HG03460 (cell line): ENCODE measurements around the gene ZNF81.
"Not testable (repeated sequence)": the region's sequence is repeated elsewhere in the genome, so short reads cannot be mapped to it uniquely, and the experiment has no call there.

Experiments
- ATAC-seq: cut with Tn5 transposase; IDR thresholded peaks from one replicate; pipeline ENCODE4 v1.9.1; 2021; ENCODE audit not compliant: unreplicated experiment

The ZNF81 gene

DNA sequence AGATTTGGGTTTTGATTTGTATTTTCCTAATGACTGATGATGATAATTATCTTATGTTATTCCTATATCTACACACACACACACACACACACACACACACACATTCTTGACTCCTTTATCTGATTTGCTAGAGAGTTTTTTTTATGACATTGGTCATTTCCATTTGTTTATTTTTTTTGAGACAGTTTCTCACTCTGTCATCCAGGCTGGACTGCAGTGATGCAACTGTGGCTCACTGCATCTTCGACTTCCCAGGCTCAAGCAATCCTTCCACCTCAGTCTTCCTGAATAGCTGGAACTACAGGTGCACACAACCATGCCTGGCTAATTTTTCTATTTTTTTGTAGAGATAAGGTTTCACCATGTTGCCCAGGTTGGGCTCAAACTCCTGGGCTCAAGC lies 6.7 kb downstream of the ZNF81 start:
- ATAC-seq, result no peak

DNA sequence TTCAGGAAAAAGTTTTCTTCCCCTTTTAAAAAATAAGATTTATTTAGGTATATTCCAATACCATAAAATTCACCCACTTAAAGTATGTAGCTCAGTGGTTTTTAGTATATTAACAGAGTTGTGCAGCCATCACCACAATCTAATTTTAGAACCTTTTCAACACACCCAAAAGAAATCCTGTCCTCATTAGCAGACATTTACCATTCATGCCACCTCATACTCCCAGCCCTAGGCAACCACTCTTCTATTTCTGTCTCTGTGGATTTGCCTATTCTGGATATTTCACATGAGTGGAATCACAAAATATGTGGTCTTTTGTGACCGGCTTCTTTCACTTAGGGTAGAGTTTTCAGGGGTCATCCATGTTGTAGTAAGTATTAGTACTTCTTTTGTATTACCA lies 7.4 kb downstream of the ZNF81 start:
- no peak for ATAC-seq

- ATAC-seq, result no peak
Observed at GRCh38 chrX:47846040-47846439, 9.3 kb downstream of the ZNF81 start.

DNA sequence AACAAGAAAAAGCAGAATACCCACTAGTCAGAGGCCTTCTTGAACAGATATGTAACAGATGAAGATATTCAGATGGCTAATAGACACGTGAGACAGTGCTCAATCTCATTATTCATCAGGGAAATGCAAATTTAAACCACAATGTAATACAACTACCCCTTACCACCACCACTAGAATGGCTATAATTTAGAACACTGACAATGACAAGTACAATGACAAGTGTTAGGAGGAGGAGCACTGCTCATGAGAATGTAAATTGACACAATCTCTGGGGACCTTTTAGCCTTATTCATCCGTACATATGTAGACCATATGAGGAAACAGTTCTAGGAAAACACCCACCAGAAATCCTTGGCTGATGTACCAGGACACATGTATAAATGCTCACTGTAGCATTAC lies 13.1 kb downstream of the ZNF81 start:
- no peak for ATAC-seq

DNA sequence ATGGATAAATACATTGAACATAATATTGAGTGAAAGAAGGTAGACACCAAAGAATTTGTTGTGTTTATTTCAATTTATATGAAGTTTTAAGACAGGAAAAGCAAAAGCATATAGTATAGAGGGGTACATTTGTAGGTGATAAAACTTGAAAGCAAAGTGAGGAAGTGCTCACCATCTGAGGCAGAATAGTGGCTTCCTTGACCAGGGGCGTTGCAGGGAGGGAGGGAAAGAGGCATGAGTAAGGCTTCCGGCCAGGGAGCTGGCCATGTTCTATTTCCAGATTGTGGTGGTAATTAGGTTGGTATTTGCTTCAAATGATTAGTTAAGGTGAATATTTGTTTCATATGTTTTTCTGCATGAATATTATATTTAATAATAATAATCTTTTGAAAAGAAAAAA lies 13.7 kb downstream of the ZNF81 start:
- ATAC-seq, result not testable (repeated sequence)

GRCh38 chrX:47850901-47851300 lies 14.2 kb downstream of the ZNF81 start:
- ATAC-seq, result no peak

DNA sequence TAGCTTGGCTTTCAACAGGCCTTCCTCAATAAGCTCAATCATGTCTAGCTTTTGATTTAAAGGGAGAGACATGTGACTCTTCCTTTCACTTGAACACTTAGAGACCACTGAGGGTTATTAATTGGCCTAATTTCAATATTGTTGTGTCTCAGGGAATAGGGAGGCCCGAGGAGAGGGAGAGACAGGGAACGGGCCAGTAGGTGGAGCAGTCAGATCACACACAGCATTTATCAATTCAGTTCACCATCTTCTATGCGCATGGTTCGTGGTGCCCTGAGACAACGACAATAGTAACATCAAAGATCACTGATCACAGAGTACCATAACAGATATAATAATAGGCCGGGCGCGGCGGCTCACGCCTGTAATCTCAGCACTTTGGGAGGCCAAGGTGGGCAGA lies 17.8 kb downstream of the ZNF81 start:
- ATAC-seq, result no peak

DNA sequence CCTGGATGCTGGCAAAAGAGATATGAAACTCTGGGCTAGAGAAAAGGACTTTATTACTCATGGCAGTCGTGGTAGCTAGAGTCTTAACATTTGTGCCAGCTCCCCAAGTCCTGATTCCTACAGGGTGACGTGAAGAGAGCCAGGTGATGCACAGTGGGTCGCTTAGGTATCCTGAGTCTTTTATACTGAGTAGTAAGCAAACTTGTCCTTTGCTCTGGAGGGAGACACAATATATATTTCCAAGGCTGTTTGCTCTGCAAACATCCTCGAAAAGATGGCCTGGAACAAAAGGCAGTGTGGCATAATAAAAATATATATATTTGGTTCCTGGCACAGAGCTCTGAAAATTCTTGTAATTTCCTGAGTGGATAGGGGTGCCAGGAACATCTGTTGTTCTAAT lies 23.0 kb downstream of the ZNF81 start:
- ATAC-seq, result no peak

DNA sequence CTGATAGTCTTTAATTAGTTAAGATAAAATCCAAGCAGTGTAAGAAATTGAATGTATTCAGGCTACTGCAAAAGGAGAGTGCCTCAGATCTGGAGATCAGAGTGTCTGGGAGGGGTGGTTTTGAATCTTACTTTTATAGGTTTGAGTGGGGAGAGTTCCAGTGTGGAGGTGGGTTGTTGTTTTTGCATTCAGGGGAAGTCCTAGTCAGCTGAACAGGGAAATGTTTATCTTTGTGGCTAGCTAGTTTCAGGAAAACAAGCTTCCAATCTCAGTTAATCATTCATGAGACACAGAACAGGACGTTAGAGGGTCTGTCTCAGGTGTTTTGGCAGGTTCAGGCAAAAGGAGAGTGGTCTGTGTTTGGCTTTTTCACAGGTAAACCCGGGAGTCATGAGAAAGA lies 26.0 kb downstream of the ZNF81 start:
- ATAC-seq, result no peak

- ATAC-seq, result no peak
Observed at GRCh38 chrX:47863187-47863586, 26.5 kb downstream of the ZNF81 start.

DNA sequence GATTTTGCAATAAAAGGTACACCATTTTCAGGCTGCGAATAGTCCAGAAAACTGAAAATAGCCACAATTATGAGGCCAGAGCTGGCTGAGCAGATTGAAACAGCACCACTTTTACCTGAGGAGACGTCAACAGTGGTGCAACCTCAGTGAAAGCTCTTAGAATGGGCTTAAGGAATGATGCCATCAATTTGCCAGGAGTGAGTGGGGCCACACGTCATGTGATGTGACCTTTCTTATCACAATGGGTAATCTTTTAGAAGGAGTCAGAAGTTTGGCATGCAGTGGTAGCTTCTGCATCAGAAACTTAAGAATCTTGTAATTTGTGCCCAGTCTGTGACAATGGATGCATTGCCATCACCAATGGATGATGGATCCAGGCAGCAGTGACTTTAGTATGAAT lies 27.6 kb downstream of the ZNF81 start:
- ATAC-seq, result no peak

GRCh38 chrX:47864785-47865184 lies 28.1 kb downstream of the ZNF81 start:
- ATAC-seq, result no peak

- ATAC-seq, result no peak
Observed at GRCh38 chrX:47873123-47873522, 36.4 kb downstream of the ZNF81 start.

GRCh38 chrX:47877327-47877726 lies 40.6 kb downstream of the ZNF81 start:
- ATAC-seq, result no peak

DNA sequence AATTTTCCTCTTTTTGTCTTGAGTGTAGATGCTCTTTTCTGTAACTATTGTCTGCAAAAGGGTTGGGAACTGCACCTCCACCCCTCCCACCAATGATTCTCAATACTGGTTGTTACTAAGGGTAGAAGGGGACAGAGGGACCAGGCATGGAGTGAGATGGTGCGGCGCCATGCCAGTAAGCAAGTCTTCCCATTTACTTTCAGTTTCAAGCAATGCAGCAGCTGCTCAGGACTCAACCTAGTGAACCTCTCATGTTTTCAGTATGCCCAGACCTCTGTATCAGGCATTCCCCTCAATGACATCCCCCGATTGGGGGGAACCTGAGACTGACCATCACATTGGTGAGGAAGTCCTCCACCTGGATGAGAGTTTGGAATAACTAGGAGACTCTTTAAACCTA lies 41.5 kb downstream of the ZNF81 start:
- ATAC-seq, result no peak

- ATAC-seq, result no peak
Observed at GRCh38 chrX:47879463-47879862, 42.8 kb downstream of the ZNF81 start.

DNA sequence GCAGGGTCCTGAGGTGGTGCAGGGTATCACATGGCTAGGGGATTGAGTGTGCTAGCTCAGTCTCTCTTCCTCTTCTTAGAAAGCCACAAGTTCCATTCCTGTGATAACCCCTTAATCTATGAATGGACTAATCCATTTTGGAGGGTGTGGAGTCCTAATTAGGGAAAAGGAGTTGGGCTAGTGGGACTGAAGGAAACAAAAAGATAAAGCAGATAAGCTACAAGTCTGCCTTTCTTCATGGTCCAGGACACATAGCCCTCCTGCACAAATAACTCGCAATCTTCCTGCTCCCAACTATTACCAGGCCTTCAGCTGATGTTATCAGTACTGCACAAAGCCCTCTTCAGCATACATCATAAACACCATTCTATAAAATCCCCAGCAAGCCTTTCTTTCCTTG lies 44.2 kb downstream of the ZNF81 start:
- ATAC-seq, result no peak

- no peak for ATAC-seq
Observed at GRCh38 chrX:47885501-47885900, 48.8 kb downstream of the ZNF81 start.

GRCh38 chrX:47898024-47898423 lies 61.3 kb downstream of the ZNF81 start:
- no peak for ATAC-seq

- ATAC-seq, result no peak
Observed at GRCh38 chrX:47900833-47901232, 64.1 kb downstream of the ZNF81 start.

DNA sequence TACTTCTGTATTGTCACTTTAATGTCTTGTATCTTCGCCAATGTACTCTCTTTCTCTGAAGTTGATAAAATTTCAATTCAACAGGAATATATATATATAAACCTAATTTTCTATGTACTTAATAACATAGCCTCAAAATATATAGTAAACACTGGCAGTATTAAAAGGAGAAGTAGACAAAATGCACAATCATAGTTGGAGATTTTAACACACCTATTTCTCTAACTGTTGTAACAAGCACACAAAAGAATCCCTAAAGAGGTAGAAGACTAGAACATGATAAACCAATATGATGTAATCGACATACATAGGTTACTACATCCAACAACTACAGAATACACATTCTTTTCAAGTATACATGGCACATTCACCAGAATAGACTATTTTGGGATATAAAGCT lies 65.5 kb downstream of the ZNF81 start:
- ATAC-seq, result no peak

GRCh38 chrX:47915886-47916493 lies 79.3 kb downstream of the ZNF81 start:
- no peak for ATAC-seq

- ATAC-seq, result no peak
Observed at GRCh38 chrX:47918274-47918673, 81.6 kb downstream of the ZNF81 start.

- ATAC-seq, result no peak
Observed at GRCh38 chrX:47927212-47927611, 90.5 kb downstream of the ZNF81 start.
